Measurements from ENCODE around the gene C1GALT1.
"Not testable (repeated sequence)": the region's sequence is repeated elsewhere in the genome, so short reads cannot be mapped to it uniquely, and the experiment has no call there.

The C1GALT1 gene

GRCh38 chr7:7138897-7139296 is 43.4 kb upstream of the C1GALT1 start:
- Mint-ChIP-seq H3K4me1 (no peaks in the 10 kb centered on the region), H3K27me3 (ENCODE audit: low read depth, poor library complexity) (no peaks in the 10 kb centered on the region), H3K27ac (no peak overlapping the region), H3K4me3 (no peak overlapping the region), H3K9me3 (peaks cover 20% of the 10 kb centered on the region), H3K36me3 (ENCODE audit: low read depth) (no peaks in the 10 kb centered on the region)
- TF ChIP-seq CTCF (IDR thresholded peaks at IDR 0.05) = no peak
- DNase-seq = no peak

- peaks cover 52% of the 10 kb centered on the region for H3K9me3 Mint-ChIP-seq
- H3K4me1 Mint-ChIP-seq; H3K4me3 Mint-ChIP-seq; DNase-seq; H3K27ac Mint-ChIP-seq; H3K27me3 Mint-ChIP-seq (ENCODE audit: low read depth, poor library complexity); H3K36me3 Mint-ChIP-seq (ENCODE audit: low read depth): not testable (repeated sequence)
These were observed 38.9 kb upstream of the C1GALT1 start for GRCh38 chr7:7143404-7143803.

DNA sequence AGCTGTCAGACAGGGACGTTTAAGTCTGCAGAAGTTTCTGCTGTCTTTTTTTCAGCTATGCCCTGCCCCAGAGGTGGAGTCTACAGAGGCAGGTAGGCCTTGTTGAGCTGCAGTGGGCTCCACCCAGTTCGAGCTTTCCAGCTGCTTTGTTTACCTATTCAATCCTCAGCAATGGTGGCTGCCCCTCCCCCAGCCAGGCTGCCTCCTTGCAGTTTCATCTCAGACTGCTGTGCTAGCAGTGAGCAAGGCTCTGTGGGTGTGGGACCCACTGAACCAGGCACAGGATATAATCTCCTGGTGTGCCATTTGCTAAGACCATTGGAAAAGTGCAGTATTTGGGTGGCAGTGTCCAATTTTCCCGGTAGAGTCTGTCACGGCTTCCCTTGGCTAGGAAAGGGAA is 37.2 kb upstream of the C1GALT1 start:
- H3K27me3 Mint-ChIP-seq (ENCODE audit: low read depth, poor library complexity); H3K36me3 Mint-ChIP-seq (ENCODE audit: low read depth); H3K4me3 Mint-ChIP-seq; H3K27ac Mint-ChIP-seq; H3K4me1 Mint-ChIP-seq; DNase-seq: not testable (repeated sequence)
- H3K9me3 Mint-ChIP-seq = peaks cover 50% of the 10 kb centered on the region

DNA sequence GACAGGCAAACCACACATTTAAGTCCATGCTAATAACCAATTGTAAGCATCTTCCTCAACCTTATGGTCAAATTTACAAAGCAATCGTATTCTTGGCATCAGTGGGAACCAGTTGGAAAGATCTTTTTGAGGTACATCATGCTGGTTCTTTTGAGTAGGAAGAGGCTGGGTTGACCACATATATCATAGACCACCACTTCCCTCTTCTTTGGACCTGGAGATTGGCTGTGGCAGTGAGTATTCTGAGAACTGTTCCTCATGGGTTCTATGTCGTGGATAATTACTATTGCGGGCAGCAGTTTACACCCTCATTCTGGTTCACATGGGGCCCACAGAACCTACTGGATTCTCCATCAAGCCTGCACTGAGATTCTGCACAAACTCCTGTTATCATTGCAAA is 35.5 kb upstream of the C1GALT1 start:
- H3K4me1 Mint-ChIP-seq = no peaks in the 10 kb centered on the region
- H3K27me3 Mint-ChIP-seq (ENCODE audit: low read depth, poor library complexity) = peaks cover 9% of the 10 kb centered on the region
- no peak overlapping the region for H3K27ac Mint-ChIP-seq
- H3K36me3 Mint-ChIP-seq (ENCODE audit: low read depth) = peaks cover 7% of the 10 kb centered on the region
- no peak for DNase-seq
- TF ChIP-seq CTCF (IDR thresholded peaks at IDR 0.05) = no peak
- peaks cover 48% of the 10 kb centered on the region for H3K9me3 Mint-ChIP-seq
- no peak overlapping the region for H3K4me3 Mint-ChIP-seq

- Mint-ChIP-seq H3K9me3 (peaks cover 42% of the 10 kb centered on the region), H3K36me3 (ENCODE audit: low read depth) (peaks cover 7% of the 10 kb centered on the region), H3K4me1 (no peaks in the 10 kb centered on the region), H3K27ac (no peak overlapping the region), H3K27me3 (ENCODE audit: low read depth, poor library complexity) (peaks cover 11% of the 10 kb centered on the region), H3K4me3 (no peak overlapping the region)
- DNase-seq = no peak
- TF ChIP-seq CTCF (IDR thresholded peaks at IDR 0.05) = no peak
These were observed 33.4 kb upstream of the C1GALT1 start for GRCh38 chr7:7148798-7149481.

GRCh38 chr7:7151285-7151684 is 31.1 kb upstream of the C1GALT1 start:
- Mint-ChIP-seq H3K27ac (no peak overlapping the region), H3K36me3 (ENCODE audit: low read depth) (no peaks in the 10 kb centered on the region), H3K9me3 (peaks cover 38% of the 10 kb centered on the region), H3K27me3 (ENCODE audit: low read depth, poor library complexity) (peaks cover 8% of the 10 kb centered on the region), H3K4me3 (no peak overlapping the region), H3K4me1 (no peaks in the 10 kb centered on the region)
- no peak for TF ChIP-seq CTCF (IDR thresholded peaks at IDR 0.05)
- DNase-seq = no peak

- H3K27ac Mint-ChIP-seq = no peak overlapping the region
- TF ChIP-seq CTCF (IDR thresholded peaks at IDR 0.05) = no peak
- H3K4me1 Mint-ChIP-seq = no peaks in the 10 kb centered on the region
- H3K36me3 Mint-ChIP-seq (ENCODE audit: low read depth) = no peaks in the 10 kb centered on the region
- H3K9me3 Mint-ChIP-seq = peaks cover 32% of the 10 kb centered on the region
- peaks cover 8% of the 10 kb centered on the region for H3K27me3 Mint-ChIP-seq (ENCODE audit: low read depth, poor library complexity)
- no peak overlapping the region for H3K4me3 Mint-ChIP-seq
- DNase-seq = no peak
These were observed 30.5 kb upstream of the C1GALT1 start for GRCh38 chr7:7151865-7152264.
